Fibroblast of lung (primary cell): Measurements from ENCODE around the gene DNAI2. TPM values are rescaled to one million over a fixed set of nuclear protein-coding genes. Genes with fewer than 3 reads are reported as not detected.

ENCODE experiments used
- DNase-seq, 2 donors: peaks; one replicate each; pipeline versions ENCODE4 v3.0.0 to v3.0.0-alpha.2; 2010; ENCODE audit warnings: low read depth in 2 of 2
- H2AFZ ChIP-seq: 2 replicates; pipeline ENCODE4 v1.5.1; 2012; ENCODE audit warnings: low read length, control low read depth, inconsistent platforms
- H3K27ac ChIP-seq: 2 replicates; pipeline ENCODE4 v1.5.1; 2011; ENCODE audit warnings: low read length, control low read depth; ENCODE audit not compliant: insufficient read depth
- H3K27me3 ChIP-seq: 2 replicates; pipeline ENCODE4 v1.5.1; 2011; ENCODE audit warnings: mild to moderate bottlenecking, low read length; ENCODE audit not compliant: control insufficient read depth, insufficient read depth
- H3K36me3 ChIP-seq: 2 replicates; pipeline ENCODE4 v1.5.1; 2011; ENCODE audit warnings: low read length; ENCODE audit not compliant: control insufficient read depth, insufficient read depth
- H3K4me1 ChIP-seq: 2 replicates; pipeline ENCODE4 v1.5.1; 2011; ENCODE audit warnings: low read length; ENCODE audit not compliant: control insufficient read depth, insufficient read depth; ENCODE audit errors: extremely low read depth
- H3K4me2 ChIP-seq: 2 replicates; pipeline ENCODE4 v1.5.1; 2011; ENCODE audit warnings: low read length, control low read depth; ENCODE audit not compliant: insufficient read depth; ENCODE audit errors: extremely low read depth
- H3K4me3 ChIP-seq, 4 experiments: fragments of 200-600 bp in 1 of 4; sonication (generic) in 1 of 4; replicated peaks in 1 of 4; 2 replicates each; pipeline ENCODE4 v1.5.1; 2011 to 2016; ENCODE audit warnings: low read length in 4 of 4, low read depth in 3 of 4, mild to moderate bottlenecking in 3 of 4, control low read depth in 2 of 4, inconsistent platforms in 1 of 4, mixed read lengths in 1 of 4; ENCODE audit not compliant: insufficient read depth in 1 of 4; ENCODE audit errors: control extremely low read depth in 1 of 4
- H3K79me2 ChIP-seq: 2 replicates; pipeline ENCODE4 v1.5.1; 2012; ENCODE audit warnings: mild to moderate bottlenecking, low read length, inconsistent platforms; ENCODE audit not compliant: control insufficient read depth, insufficient read depth
- H3K9ac ChIP-seq: 2 replicates; pipeline ENCODE4 v1.5.1; 2011; ENCODE audit warnings: mild to moderate bottlenecking, low read length, control low read depth; ENCODE audit not compliant: insufficient read depth
- H3K9me3 ChIP-seq: 2 replicates; pipeline ENCODE4 v1.5.1; 2012; ENCODE audit warnings: low read depth, low read length; ENCODE audit not compliant: control insufficient read depth, insufficient read depth
- H4K20me1 ChIP-seq: 2 replicates; pipeline ENCODE4 v1.5.1; 2011; ENCODE audit warnings: low read length; ENCODE audit not compliant: control insufficient read depth, insufficient read depth; ENCODE audit errors: extremely low read depth
- CTCF ChIP-seq, 2 donors: IDR thresholded peaks in 1 of 2; conservative IDR thresholded peaks in 1 of 2; 1 replicate in 1 of 2; 2 replicates in 1 of 2; pipeline ENCODE4 v1.5.1; 2011 to 2012; ENCODE audit warnings: low read length in 2 of 2, control low read depth in 1 of 2, inconsistent platforms in 1 of 2, low read depth in 1 of 2, mild to moderate bottlenecking in 1 of 2
- EZH2 ChIP-seq: IDR thresholded peaks from 2 replicates; pipeline ENCODE4 v1.5.1; 2012; ENCODE audit warnings: low read length, control low read depth, mild to moderate bottlenecking; ENCODE audit errors: missing control alignments
- polyA plus RNA-seq, 2 donors: library from polyadenylated mRNA; depleted of rRNA in 1 of 2; stranded (reverse) in 1 of 2; unstranded in 1 of 2; fragments of >200 nt; gene quantifications; 2 replicates each; pipeline ENCODE4 v1.2.1, GENCODE V29; 2011 to 2012; ENCODE audit warnings: missing spikeins in 1 of 2
- total RNA-seq: library from RNA; depleted of rRNA; stranded (reverse); fragments of >200 nt; gene quantifications from 2 replicates; pipeline ENCODE4 v1.2.1, GENCODE V29; 2014

Gene DNAI2
- total and polyA plus RNA-seq, 2 donors (not counting 1 experiment from before 2014, with no cell fraction given) = not detected

GRCh38 chr17:74325376-74325742, 51.3 kb downstream of the DNAI2 start:
- H3K4me1 ChIP-seq = no peaks in the 10 kb centered on the region
- no peak overlapping the region for H3K4me3 ChIP-seq
- no peak overlapping the region for H3K4me2 ChIP-seq
- no peaks in the 10 kb centered on the region for H3K27me3 ChIP-seq
- H3K27ac ChIP-seq = no peak overlapping the region
- no peaks in the 10 kb centered on the region for H3K9me3 ChIP-seq
- H3K36me3 ChIP-seq = no peaks in the 10 kb centered on the region
- DNase-seq = no peak
- H3K9ac ChIP-seq = no peak overlapping the region
- TF ChIP-seq EZH2 (no peak), CTCF (conservative IDR thresholded peaks at IDR 0.05 in 1 of 2, IDR thresholded peaks at IDR 0.05 in 1 of 2; ENCODE audit: low read depth in 1 of 2, low read length in 2 of 2) (no peak)
- H3K79me2 ChIP-seq = no peaks in the 10 kb centered on the region
- no peak overlapping the region for H2AFZ ChIP-seq
- no peaks in the 10 kb centered on the region for H4K20me1 ChIP-seq

- Histone ChIP-seq H3K4me2 (no peak within 1 kb of the TSS), H4K20me1 (no peaks in the 10 kb centered on the region), H3K9me3 (no peaks in the 10 kb centered on the region), H3K36me3 (no peaks in the 10 kb centered on the region), H3K4me1 (no peaks in the 10 kb centered on the region), H2AFZ (no peak within 1 kb of the TSS), H3K27ac (no peak within 1 kb of the TSS), H3K9ac (no peak within 1 kb of the TSS), H3K27me3 (no peaks in the 10 kb centered on the region), H3K4me3 (no peak within 1 kb of the TSS), H3K79me2 (no peaks in the 10 kb centered on the region)
- peak in 1 of 2 donors; percentile 17 for DNase-seq
- TF ChIP-seq EZH2 = no peak
- TF ChIP-seq CTCF (conservative IDR thresholded peaks at IDR 0.05 in 1 of 2, IDR thresholded peaks at IDR 0.05 in 1 of 2; ENCODE audit: low read depth in 1 of 2, low read length in 2 of 2) = no peak
These were observed 51.8 kb downstream of the DNAI2 start, which contains the start of gene KIF19 for GRCh38 chr17:74325743-74326379. Gene KIF19 (plus strand): TSS chr17:74326226. CDS start chr17:74326350, 124 bp downstream.

- Histone ChIP-seq H3K4me1 (no peaks in the 10 kb centered on the region), H2AFZ (no peak overlapping the region), H3K27me3 (no peaks in the 10 kb centered on the region), H3K36me3 (no peaks in the 10 kb centered on the region), H3K9me3 (no peaks in the 10 kb centered on the region), H3K27ac (no peak overlapping the region), H4K20me1 (no peaks in the 10 kb centered on the region), H3K9ac (no peak overlapping the region), H3K4me2 (no peak overlapping the region), H3K4me3 (no peak overlapping the region), H3K79me2 (no peaks in the 10 kb centered on the region)
- TF ChIP-seq EZH2 (no peak), CTCF (conservative IDR thresholded peaks at IDR 0.05 in 1 of 2, IDR thresholded peaks at IDR 0.05 in 1 of 2; ENCODE audit: low read depth in 1 of 2, low read length in 2 of 2) (no peak)
- DNase-seq = no peak
These were observed 52.5 kb downstream of the DNAI2 start for GRCh38 chr17:74326506-74326905.
